Muscle of leg (tissue), 11 donors: ENCODE measurements around the gene AMIGO1. TPM values are rescaled to one million over a fixed set of nuclear protein-coding genes. Genes with fewer than 3 reads are reported as not detected.

Experiments
- DNase-seq: peaks from one replicate; pipeline ENCODE4 v3.0.0; 2013
- H3K27ac ChIP-seq: one replicate; pipeline ENCODE4 v1.5.1; 2013; ENCODE audit warnings: mild to moderate bottlenecking, low read length, control low read depth
- H3K27me3 ChIP-seq: one replicate; pipeline ENCODE4 v1.6.1; 2013; ENCODE audit warnings: low read length; ENCODE audit not compliant: control insufficient read depth, insufficient read depth
- H3K36me3 ChIP-seq: one replicate; pipeline ENCODE4 v1.6.1; 2013; ENCODE audit warnings: low read length; ENCODE audit not compliant: control insufficient read depth, insufficient read depth
- H3K4me1 ChIP-seq: one replicate; pipeline ENCODE4 v1.6.1; 2013; ENCODE audit warnings: low read length; ENCODE audit not compliant: control insufficient read depth, insufficient read depth
- H3K4me3 ChIP-seq: one replicate; pipeline ENCODE4 v1.5.1; 2013; ENCODE audit warnings: low read length, control low read depth
- H3K9me3 ChIP-seq: replicated peaks from 2 replicates; pipeline ENCODE4 v1.6.1; 2013; ENCODE audit warnings: low read depth, low read length; ENCODE audit not compliant: control insufficient read depth
- WGBS: methylation state at CpG from one replicate; pipeline ENCODE4 v1.1.5; 2013; ENCODE audit warnings: missing lambda C conversion rate; ENCODE audit not compliant: insufficient coverage; 5-methylcytosine and 5-hydroxymethylcytosine counted together
- polyA plus RNA-seq, 8 donors: library from polyadenylated mRNA; unstranded; fragments of 120-200 nt; gene quantifications; one replicate each; pipeline versions ENCODE4 v1.2.1 to v1.2.3, GENCODE V29; 2013; ENCODE audit warnings: inconsistent platforms in 1 of 8, low replicate concordance in 1 of 8; ENCODE audit not compliant: insufficient read length in 8 of 8, insufficient read depth in 1 of 8
- total RNA-seq: library from RNA; stranded (reverse); fragments of 120-200 nt; gene quantifications from one replicate; pipeline ENCODE4 v1.2.4, GENCODE V29; 2013

AMIGO1 gene
- total and polyA plus RNA-seq, 9 donors = 8.5 to 13.8 (median 12.0) TPM

GRCh38 chr1:109454497-109455133 lies 54.9 kb downstream of the AMIGO1 start:
- no CpG with 5 or more reads among the region's 1 CpG for WGBS
- Histone ChIP-seq H3K27me3 (peaks cover 7% of the 10 kb centered on the region), H3K27ac (no peak overlapping the region), H3K4me1 (no peaks in the 10 kb centered on the region), H3K4me3 (no peak overlapping the region), H3K36me3 (no peaks in the 10 kb centered on the region), H3K9me3 (no peaks in the 10 kb centered on the region)
- DNase-seq = no peak

Other genes with a start within 250 kb of the AMIGO1 start
- gene PSRC1, start 226.6 kb downstream of the AMIGO1 start, total RNA-seq = 11.4 TPM
- 10 to 100 TPM; 12.6 to 19.1 (median 17.5) TPM for gene PSRC1, start 226.6 kb downstream of the AMIGO1 start, polyA plus RNA-seq
- gene MYBPHL, start 202.7 kb downstream of the AMIGO1 start, total RNA-seq = 0.71 TPM
- 1 to 10 TPM in 1 of 8 donors, under 1 TPM in 7; 0.15 to 1.3 (median 0.61) TPM for gene MYBPHL, start 202.7 kb downstream of the AMIGO1 start, polyA plus RNA-seq
- 11.6 TPM for gene SORT1, start 111.8 kb downstream of the AMIGO1 start, total RNA-seq
- gene SORT1, start 111.8 kb downstream of the AMIGO1 start, polyA plus RNA-seq = 10 to 100 TPM; 20.5 to 32.1 (median 25.6) TPM
- gene PSMA5, start 83.3 kb downstream of the AMIGO1 start, total RNA-seq = 62.8 TPM
- 10 to 100 TPM; 66.1 to 95.9 (median 82.5) TPM for gene PSMA5, start 83.3 kb downstream of the AMIGO1 start, polyA plus RNA-seq
- 57.3 TPM for gene SYPL2, start 43.2 kb downstream of the AMIGO1 start, total RNA-seq
- gene SYPL2, start 43.2 kb downstream of the AMIGO1 start, polyA plus RNA-seq = 100 to 1,000 TPM; 104 to 258 (median 199) TPM
- gene ATXN7L2, start 25.8 kb downstream of the AMIGO1 start, total RNA-seq = 8.5 TPM
- gene ATXN7L2, start 25.8 kb downstream of the AMIGO1 start, polyA plus RNA-seq = 10 to 100 TPM in 7 of 8 donors, 1 to 10 TPM in 1; 8.6 to 35.9 (median 22.6) TPM
- gene CYB561D1, start 15.6 kb downstream of the AMIGO1 start, total RNA-seq = 3.9 TPM
- 10 to 100 TPM in 2 of 8 donors, 1 to 10 TPM in 6; 6.4 to 13.8 (median 9.2) TPM for gene CYB561D1, start 15.6 kb downstream of the AMIGO1 start, polyA plus RNA-seq
- gene GPR61, start 30.1 kb upstream of the AMIGO1 start, total RNA-seq = 1.4 TPM
- gene GPR61, start 30.1 kb upstream of the AMIGO1 start, polyA plus RNA-seq = 1 to 10 TPM; 1.4 to 2.7 (median 1.7) TPM
- gene GNAI3, start 38.9 kb upstream of the AMIGO1 start, total RNA-seq = 7.8 TPM
- gene GNAI3, start 38.9 kb upstream of the AMIGO1 start, polyA plus RNA-seq = 10 to 100 TPM in 1 of 8 donors, 1 to 10 TPM in 7; 6.9 to 10.0 (median 7.3) TPM
- gene GNAT2, start 109.9 kb upstream of the AMIGO1 start, total RNA-seq = 0.13 TPM
- not detected for gene GNAT2, start 109.9 kb upstream of the AMIGO1 start, polyA plus RNA-seq
- 24.6 TPM for gene AMPD2, start 110.1 kb upstream of the AMIGO1 start, total RNA-seq
- 10 to 100 TPM; 31.3 to 45.0 (median 35.0) TPM for gene AMPD2, start 110.1 kb upstream of the AMIGO1 start, polyA plus RNA-seq
- 10.8 TPM for gene GSTM4, start 146.4 kb upstream of the AMIGO1 start, total RNA-seq
- 10 to 100 TPM; 15.1 to 23.9 (median 20.6) TPM for gene GSTM4, start 146.4 kb upstream of the AMIGO1 start, polyA plus RNA-seq
- gene GSTM2, start 158.3 kb upstream of the AMIGO1 start, total RNA-seq = 51.4 TPM
- 100 to 1,000 TPM; 124 to 186 (median 146) TPM for gene GSTM2, start 158.3 kb upstream of the AMIGO1 start, polyA plus RNA-seq
- 15.3 TPM for gene GSTM1, start 178.1 kb upstream of the AMIGO1 start, total RNA-seq
- 10 to 100 TPM in 4 of 8 donors, 1 to 10 TPM in 2, under 1 TPM in 2; 0.50 to 70.2 (median 28.4) TPM for gene GSTM1, start 178.1 kb upstream of the AMIGO1 start, polyA plus RNA-seq
- 19.4 TPM for gene GSTM5, start 202.5 kb upstream of the AMIGO1 start, total RNA-seq
- gene GSTM5, start 202.5 kb upstream of the AMIGO1 start, polyA plus RNA-seq = 10 to 100 TPM; 10.2 to 48.0 (median 17.8) TPM
- gene GSTM3, start 231.3 kb upstream of the AMIGO1 start, total RNA-seq = 51.3 TPM
- gene GSTM3, start 231.3 kb upstream of the AMIGO1 start, polyA plus RNA-seq = 10 to 100 TPM; 29.2 to 62.0 (median 48.9) TPM